ENCODE measurements around the gene C2CD2.

The C2CD2 gene

DNA sequence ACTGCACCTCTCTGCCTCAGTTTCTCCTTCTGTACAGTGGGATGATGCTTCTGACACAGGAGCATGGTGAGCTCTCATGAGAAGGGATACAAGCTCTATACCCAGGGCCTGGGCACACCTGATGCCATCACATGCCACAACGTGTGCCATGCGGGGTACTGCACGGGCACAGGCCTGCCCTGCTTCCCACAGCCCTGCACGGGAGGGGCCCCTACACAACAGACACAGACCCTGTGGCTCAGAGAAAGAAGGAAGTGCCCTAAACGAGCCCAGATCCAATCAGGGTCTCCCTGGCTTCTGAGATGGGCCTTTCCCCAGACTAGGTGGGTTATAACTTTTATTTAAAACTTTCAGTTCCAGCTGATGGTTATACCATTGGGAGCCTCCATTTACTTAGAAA is 24.6 kb downstream of the C2CD2 start:
- no peak for DNase-seq

DNA sequence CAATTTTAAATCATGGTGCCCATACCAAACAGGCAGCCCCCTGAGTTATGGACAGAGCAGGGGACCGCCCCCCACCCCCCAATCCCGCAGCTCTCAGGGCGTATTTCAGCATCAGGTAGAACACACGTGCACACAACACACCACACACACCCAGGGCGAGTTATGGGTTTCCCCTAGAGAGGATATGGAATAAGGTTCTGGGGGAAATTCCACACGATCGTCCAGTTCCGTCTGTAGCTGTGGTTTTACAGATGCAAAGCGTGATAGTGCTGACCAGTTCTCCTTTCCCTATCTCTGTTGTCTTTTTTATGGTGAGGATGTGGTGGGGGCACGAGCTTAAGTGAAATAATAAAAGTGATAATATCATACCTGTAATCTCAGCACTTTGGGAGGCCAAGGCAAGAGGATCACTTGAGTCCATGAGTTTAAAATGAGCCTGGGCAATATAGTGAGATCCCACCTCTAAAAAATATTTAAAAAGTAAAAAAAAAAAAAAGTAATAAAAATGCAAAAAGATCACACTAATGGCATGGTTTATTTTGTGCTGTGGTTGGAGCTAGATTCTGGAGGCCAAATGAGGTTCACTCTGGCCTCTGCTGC is 25.1 kb downstream of the C2CD2 start:
- DNase-seq, result no peak

DNA sequence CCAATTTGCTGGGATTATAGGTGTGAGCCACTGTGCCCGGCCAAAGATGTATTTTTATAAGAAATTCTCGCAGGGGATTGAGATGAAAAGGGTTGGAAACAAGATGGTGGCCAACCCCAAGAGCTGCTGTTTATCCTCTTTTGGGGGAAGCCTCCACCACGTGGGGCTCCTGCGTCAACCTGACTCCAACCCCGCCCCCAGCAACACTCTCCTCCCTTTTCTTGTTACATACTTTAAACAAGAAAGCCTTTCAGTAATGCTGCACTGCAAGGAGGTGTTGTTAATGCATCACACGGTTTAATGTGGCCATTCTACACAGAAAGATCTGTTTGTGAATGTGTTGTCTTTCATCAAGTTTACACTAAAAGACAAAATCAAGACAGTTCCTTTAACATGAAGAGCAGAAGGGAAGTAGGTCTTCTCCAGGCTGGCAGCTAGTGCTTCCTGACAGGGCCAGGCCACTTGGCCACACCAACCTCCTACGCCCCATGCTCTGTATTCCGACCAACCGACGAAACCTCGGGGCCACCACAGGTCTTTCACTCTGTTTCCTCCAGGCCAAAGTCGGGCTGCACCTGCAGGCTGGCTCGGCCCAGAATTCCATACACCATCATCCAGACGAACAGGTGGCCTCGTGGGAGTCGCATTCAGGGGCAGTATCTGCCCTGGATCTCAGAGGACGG is 25.9 kb downstream of the C2CD2 start:
- no peak for DNase-seq

DNA sequence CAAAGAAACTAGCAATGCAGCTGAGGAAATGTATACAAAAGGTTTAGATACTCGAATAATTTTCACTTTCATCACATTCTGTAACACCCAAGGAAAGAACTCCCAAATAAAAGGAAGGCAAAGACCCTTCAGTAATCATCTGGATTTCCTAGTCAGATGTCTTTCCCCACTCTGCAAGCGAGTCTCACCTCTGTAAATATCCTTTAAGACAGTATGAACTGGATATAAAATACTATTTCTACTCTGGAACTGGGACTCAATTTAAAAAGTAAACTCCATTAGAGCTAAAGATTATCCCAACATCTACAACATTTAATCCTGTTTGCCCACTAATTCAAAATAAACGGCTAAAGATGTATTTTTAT is 27.0 kb downstream of the C2CD2 start:
- no peak for DNase-seq

DNA sequence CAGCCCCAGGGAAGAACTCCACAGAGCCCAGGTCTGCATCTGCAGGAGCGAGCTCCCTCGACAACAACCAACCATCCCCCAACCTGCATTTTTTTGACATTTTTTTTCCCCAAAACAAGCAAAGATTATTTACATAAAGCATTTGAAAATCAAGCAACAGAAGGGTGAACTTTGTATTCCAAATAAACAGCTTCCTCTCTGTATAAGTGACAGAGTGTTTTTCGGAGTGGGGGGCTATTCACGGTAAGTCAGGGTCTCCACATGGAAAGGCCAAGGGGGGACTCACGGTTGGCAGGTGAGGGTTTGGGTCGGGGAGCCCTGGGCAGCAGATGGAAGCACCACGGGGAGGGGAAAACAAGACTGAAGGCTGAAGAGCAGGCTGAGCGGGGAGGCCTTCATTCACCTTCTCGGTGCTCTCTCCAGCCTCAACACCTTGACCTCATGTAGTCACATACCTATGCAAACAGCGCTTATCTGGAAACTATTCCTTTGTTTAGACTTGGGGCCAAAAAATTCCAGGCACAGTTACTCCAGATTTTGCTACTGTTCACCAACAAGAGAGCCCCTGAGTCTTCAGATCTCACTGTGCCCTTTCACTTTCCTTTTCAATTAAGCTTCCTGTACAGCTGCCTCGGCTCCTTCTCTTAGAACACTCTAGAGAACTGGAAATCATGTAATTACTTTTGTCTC is 27.6 kb downstream of the C2CD2 start:
- no peak for DNase-seq

DNA sequence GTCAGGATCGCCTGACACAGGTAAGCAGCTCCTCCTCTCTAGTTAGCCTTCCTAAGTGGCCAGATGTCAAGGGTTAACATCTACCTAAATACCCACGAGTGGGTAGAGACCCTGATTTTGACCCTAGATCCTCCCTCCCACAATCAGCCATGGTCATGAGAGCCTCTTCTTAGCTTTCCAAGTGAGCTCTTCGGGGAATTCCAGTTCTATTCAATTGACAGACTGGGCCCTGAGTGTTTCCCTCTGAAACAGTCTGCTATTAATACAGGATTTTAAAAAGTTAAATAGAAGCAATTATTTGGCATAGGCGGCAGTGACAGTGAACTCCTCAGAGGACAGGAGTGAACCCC is 28.1 kb downstream of the C2CD2 start:
- no peak for DNase-seq

DNA sequence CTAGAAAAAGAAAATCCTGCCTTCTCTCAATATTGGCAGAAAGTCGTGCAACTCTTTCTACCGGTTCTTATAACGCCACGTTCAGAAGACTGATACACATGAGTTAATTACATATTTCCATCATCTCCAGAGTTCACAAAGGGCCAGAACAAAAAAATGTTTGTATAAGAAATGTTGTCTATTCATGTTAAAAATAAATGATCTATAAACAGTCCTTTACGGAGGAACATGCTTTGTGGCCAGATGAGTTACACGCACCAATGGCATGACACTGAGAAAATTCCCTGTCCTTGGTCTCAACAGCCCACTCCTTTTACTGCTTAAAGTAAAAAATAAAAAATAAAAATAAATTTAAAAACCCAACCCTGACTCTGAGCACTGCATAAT is 29.5 kb downstream of the C2CD2 start:
- DNase-seq, result no peak

DNA sequence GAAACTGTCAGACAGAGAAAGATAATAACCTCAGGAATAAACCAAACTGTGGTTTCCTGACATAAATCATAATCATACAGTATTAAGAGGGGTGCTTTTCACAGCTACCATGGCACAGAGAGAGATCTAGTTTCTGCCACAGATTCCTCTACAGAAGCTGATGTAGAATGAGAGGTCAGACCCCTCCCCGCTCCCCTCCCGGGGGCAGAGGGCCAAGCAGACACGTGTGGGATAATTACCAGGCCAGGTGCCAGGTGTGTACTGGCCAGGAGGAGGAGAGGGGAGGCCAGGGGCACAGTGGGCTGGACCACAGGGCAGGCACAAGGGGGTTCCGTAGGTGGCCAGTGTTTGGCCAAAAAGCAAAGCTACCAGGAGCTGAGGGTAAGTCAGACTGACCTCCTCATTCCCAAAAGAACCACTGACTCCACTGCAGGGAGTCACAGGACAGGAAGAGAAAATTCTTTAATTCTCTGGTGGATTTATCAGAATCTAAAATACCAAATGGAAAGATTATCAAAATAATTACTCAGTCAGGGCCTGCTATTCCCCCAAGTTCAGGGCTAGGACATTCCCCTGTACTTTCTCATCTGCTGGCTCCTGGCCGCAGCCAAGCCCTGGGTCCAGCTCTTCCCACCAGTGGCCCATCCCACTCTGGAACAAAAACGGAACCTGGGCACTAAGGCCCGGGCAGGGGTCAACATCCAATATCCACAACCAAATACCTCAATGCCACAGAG is 30.0 kb downstream of the C2CD2 start:
- DNase-seq, result no peak

DNA sequence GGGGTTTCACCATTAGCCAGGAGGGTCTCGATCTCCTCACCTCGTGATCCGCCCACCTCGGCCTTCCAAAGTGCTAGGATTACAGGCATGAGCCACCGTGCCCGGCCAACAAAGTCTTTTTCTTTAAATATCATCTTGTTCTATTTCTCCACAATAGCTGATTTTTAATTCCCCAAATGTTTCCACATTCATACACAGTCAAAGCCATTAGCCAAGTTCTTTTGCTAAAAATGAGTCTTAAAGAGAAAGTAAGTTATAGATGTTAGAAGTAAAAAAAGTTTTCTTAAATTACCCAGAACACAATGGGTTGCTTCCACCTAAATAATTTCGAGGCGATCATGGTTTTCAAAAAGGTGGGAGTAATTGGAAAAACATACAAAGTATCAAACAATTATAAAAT is 30.6 kb downstream of the C2CD2 start:
- DNase-seq, result no peak

DNA sequence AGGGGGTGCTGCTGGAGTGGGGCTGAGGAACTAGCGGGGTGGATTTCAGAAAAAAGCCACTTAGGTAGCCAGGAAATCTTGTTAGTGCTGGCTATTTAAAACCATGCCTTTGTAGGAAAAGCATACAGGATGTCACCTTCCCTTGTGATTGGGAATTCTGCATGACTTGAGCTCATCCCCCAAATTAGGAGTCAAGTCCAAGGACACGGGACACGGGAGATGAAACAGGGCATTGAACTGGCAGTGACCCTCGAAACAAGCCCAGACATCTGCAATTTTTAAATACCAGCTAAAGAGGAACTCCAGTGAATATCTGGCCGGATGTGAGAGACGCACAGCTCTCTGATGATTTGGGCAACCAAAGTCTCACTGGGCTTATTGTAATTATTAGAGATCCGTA is 32.8 kb downstream of the C2CD2 start:
- DNase-seq, result no peak

DNA sequence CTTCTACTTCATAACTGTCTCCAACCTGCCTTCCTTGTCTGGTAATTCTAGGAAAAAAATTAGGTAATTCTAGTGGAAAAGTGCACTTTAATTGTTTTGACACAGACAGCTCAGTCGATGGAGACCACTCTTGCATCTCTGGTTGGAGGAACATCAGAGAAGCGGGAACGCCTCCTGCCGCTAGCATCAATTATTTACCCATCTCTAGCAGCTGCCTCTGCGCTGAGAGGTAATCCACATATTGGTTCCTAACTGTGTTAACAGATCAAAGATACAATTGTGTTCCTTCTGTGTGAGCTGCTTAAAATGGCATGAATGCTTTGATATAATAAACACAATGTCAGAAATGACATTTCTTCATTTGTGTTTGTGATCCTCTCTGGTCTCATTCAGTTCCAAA is 33.3 kb downstream of the C2CD2 start:
- no peak for DNase-seq

DNA sequence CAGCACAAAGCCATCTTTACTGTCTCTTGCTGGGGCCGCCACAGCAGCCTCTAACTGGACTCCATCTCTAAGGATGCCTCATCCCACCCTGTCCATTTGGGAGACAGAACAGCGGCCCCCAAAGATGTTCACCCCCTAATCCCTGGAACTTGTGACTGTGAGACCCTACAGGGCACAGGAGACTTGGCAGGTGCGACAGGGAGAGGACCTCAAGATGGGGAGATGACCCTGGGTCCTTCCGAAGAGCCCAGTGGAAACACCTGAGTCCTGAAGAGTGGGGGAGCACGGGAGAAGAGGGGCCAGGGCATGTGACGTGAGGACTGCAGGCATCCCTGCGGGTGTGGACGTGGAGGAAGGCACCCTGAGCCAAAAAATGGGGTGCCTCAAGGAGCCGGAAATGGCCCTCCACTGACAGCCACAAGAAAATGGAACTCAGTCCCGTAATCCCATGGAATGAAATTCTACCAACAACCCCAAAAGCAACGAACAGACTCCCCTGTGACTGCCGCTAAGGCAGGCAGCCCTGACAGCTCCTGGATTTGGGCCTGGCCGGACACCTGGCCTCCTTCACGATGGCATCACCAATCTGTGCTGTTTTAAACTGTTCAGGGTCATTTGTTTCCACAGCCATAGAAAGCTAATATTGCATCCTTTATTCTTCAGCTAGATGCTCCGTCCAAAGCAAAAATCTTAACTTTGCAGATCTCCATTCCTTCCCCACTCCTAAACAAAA is 34.0 kb downstream of the C2CD2 start:
- DNase-seq, result no peak

DNA sequence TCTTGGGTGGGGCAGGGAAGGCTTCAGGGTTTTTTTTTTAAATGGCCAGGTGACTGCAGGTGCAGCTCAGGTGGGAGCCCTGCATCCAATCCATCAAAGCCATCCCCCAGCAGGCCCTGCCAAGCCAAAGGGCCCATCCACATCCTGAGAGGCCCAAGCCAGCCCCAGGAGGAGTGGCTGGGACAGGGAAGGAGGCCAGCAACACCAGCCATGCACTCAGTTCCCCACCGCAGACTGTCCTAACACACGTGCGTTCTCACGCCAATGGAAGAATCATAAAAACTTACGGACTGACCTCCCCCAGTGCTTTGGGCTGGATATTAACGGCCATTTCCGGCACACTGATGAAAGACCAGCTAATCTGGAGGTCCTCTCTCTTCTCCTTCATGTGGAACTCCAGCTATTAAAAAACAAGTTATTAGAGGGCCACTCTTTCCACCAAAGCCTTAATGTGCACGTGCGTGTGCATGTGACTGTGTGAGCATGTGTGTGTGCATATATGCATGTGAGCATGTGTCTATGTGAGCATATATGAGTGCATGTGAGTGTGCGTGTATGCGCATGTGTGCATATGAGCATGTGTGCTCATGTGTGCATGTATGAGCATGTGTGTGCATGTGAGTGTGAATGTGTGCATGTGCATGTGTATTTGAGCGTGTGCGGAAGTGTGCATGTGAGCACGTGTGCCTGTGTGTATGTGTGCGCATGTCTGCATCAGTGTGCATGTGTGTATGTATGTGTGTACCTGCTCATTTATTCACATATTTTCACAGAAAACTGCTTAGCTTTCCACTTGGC is 35.1 kb downstream of the C2CD2 start:
- no peak for DNase-seq

DNA sequence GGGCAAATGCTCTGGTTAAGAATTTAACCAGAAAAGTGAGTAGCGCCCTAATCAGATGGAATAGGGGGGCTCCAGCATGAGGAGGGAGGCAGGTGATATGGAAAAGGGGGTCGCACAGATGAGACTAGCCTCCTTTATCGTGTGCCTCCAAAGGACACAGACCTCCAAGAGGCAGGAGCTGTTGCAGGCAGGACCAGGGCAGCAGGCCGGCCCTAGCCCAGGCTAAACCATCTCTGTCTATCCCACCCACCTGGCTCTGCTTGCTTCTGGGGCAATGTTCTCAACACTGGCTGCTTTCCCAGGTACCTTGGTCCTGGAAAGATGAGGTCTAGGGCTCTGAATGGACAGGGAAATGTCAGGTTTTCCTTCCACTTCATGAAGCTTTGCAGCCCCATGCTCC is 36.3 kb downstream of the C2CD2 start:
- DNase-seq, result no peak

DNA sequence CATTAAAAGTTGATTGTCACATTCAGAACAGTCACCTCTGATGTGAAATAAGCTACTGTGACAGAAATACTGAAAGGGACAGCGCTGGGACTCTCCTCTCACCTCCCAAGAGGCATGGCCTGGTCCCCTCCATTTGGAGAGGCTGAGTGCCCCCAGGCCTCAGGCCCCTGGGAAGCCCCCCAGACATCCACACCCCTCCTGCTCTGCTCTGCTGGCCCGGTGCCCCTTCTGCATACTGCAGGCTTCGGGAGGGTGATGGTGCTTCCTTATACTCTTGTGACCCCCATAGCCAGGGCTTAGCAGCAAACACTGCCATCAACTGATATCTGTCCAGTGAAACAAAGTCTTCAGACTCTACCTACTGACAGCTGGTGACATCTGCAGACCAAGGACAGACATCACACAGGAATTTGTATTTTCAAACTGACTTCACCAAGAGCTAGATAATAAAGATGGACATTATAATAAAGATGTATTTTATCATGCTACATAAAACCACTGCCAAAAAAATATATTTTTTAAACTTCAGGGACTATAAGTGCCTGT is 36.9 kb downstream of the C2CD2 start:
- DNase-seq, result no peak

DNA sequence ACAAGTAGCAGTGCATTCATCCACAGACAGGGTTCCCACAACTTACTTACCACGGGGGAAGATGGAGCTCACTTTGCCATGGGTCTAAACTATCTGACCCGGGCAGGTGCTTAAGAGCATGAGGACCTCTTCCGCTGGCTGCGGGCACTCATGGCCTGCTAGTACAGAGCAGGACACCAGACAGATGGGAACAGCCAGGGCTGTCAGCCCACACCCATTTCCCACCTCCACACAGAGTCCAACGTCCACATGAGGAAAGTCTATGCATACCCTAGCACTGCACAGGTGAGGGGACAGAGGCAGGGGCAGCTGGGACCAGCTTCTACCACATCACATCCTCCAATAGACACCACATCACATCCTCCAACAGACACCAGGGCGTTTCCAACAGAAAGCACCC is 38.9 kb downstream of the C2CD2 start:
- DNase-seq, result no peak

DNA sequence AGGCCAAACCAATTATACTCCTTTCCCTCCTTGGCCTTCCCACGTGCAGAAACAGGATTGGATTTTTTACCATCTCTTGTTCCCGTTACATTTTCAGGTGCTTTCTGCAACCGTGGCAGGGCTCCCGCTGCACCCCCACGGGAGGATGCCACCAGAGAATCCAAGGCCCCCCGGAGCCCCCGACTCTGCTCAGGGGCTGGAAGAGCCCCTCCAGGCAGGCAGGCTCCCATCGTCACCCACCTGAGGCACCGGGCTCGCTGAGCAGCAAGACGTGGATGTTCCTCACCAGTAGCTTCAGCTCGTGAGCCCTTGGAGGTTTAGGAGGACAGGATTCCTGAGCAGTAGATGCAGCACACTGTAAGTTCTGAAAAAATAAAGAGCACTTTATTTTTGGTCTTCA is 39.5 kb downstream of the C2CD2 start:
- no peak for DNase-seq

DNA sequence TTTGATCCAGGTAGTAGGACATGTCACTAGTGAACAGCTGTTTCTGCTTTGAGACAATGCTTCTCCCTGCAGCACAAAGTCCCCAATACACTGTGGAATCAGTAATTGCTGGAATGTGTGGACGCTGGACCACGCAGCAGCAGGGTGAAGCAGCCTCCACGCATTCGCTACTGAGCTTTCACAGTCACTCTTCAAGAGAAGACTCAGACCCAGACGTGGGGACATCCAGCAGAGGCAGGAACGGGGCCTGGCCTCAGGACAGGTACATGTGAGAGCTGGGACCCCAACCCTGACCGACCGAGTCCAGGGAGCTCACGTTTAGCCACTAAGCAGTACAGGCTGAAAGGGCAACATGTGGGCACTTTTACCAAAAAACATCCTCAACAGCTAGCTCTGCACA is 40.6 kb downstream of the C2CD2 start:
- DNase-seq, result no peak

DNA sequence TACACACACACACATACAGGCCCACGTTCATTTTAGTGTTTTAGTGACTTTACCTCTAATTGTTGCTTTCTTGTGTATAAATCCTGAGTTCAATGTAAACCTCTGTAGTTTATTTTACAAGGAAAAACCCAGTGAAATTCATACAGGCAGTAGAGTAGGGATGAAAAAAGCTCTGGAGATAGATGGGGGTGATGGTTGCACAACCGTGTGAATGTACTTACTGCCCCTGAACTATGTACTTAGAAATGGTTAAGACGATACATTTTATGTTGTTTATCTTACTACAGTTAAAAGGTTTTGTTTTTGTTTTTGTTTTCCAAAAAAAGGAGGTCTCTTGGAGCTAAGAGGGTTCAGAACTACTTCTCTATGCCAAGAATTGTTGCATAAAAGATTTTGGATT is 45.0 kb downstream of the C2CD2 start:
- DNase-seq, result no peak

DNA sequence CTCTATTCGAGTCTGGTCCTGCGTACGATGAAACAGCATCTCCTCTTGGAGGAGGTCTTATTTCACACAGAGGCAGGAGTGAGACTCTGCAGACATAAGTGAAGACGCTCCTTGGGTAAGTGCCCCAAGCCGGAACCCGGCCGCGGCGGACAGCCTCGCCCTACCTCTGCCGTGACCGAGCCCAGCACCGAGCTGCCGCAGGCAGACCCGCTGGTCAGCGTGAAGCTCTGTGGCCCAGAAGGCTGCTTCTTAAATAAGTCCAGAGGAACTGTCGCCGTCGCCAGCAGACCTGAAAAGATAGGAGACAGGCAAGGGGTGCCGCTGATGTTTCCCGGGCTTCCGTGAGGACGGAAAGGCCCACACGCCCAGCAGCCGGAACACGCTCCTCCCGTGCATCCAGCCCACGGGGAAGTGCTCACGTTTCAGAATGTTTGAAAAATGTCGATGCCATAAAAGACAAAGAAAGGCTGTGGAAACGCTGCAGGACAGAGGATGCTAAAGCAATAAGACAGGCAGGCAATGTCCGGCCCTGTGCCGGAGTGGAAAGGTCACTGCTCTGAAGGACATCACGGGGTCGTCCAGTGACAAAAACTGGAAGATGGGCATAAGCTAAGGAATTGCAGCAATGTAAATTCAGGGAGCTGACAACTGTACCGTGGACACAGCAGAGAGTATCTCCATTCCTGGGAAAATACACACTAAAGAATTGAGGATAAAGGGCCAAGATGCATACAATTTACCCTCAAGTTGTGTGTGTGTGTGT is 46.1 kb downstream of the C2CD2 start:
- DNase-seq, result no peak

DNA sequence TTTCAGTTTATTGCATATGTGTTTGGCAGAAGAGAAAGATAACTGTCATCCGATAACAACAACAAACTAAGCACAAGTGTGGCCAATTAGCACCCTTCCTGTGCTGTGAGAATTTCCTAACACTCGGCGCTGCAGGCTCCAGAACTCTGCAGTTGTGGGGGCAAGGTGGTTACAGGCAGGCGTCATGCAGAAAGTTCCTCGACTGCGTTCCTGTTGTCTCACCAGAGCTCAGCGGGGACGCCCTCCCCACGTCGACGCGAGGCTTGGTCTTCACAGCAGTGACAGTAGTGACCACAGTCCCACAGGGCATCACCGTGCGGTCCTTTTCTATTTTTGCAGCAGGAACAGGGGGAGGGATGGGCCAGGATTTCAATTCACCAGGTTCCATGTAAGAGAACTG is 47.0 kb downstream of the C2CD2 start:
- DNase-seq, result no peak
